ENCODE measurements around the gene DOK6. TPM values are rescaled to one million over a fixed set of nuclear protein-coding genes. Genes with fewer than 3 reads are reported as not detected.

Gene DOK6
- polyA plus RNA-seq, 4 donors = 0.27 to 5.7 (median 0.63) TPM; not detected in 1

DNA sequence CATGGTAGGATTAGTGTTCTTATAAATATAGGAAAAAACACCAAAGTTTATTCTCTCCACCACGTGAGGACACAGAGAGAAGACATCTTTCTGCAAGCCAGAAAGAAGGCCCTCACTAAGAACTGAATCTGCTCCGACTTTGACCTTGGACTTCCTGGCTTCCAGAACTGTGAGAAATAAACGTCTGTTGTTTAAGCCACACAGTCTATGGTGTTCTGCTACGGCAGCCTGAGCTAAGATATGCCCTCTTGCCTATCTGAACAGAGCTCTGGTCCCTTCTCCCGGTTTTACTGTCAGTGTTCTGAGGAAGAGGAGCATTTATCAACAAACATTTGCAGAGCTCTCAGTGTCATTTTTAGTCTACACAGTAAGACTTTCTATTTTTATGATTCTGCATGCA, 131.3 kb downstream of the DOK6 start:
- no peak overlapping the region for H3K27ac ChIP-seq (ENCODE audit: low read depth in 1 of 3, low read length in 2 of 3)
- H3K27me3 ChIP-seq (ENCODE audit: control insufficient read depth in 3 of 3, insufficient read depth in 3 of 3, low read length in 3 of 3) = no peaks in the 10 kb centered on the region
- WGBS, 3 donors = 49 to 70% (median 65%) methylated on average over 5 of the region's 5 CpGs
- H3K4me1 ChIP-seq (ENCODE audit: control insufficient read depth in 3 of 3, insufficient read depth in 2 of 3, low read depth in 1 of 3, low read length in 2 of 3) = no peaks in the 10 kb centered on the region
- H3K36me3 ChIP-seq (ENCODE audit: control insufficient read depth in 3 of 3, insufficient read depth in 2 of 3, low read depth in 1 of 3, low read length in 3 of 3) = no peaks in the 10 kb centered on the region
- FAIRE-seq = no peak
- H3K9me3 ChIP-seq (ENCODE audit: control insufficient read depth in 2 of 2, insufficient read depth in 1 of 2, low read depth in 1 of 2, low read length in 1 of 2) = no peaks in the 10 kb centered on the region
- no peak overlapping the region for H3K4me3 ChIP-seq (ENCODE audit: low read depth in 1 of 3, low read length in 3 of 3)
- DNase-seq = no peak

DNA sequence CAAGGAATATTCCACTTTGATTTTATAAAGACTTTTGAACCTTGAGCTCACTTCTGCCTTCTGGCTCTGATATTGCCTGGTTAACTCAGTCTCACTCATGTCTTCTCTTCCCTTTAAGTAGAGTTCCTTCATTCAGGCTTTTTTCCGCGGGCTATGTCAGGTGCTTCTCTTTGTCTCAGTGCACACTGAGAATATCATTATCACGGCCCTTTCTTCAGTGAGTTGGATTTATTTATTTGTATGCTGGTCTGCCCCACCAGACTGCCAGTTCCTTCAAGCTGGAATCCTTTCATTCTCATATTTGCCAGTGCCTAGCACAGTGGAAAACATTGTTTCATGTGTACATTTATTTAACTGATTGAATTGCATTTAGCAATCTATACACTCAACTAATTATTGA, 136.5 kb downstream of the DOK6 start:
- Histone ChIP-seq H3K4me1 (ENCODE audit: control insufficient read depth in 3 of 3, insufficient read depth in 2 of 3, low read depth in 1 of 3, low read length in 2 of 3) (no peaks in the 10 kb centered on the region), H3K36me3 (ENCODE audit: control insufficient read depth in 3 of 3, insufficient read depth in 2 of 3, low read depth in 1 of 3, low read length in 3 of 3) (no peaks in the 10 kb centered on the region), H3K27me3 (ENCODE audit: control insufficient read depth in 3 of 3, insufficient read depth in 3 of 3, low read length in 3 of 3) (no peaks in the 10 kb centered on the region), H3K9me3 (ENCODE audit: control insufficient read depth in 2 of 2, insufficient read depth in 1 of 2, low read depth in 1 of 2, low read length in 1 of 2) (no peaks in the 10 kb centered on the region), H3K27ac (ENCODE audit: low read depth in 1 of 3, low read length in 2 of 3) (no peak overlapping the region), H3K4me3 (ENCODE audit: low read depth in 1 of 3, low read length in 3 of 3) (no peak overlapping the region)
- DNase-seq (no peak), FAIRE-seq (no peak)
- WGBS, 3 donors = 86 to 94% (median 87%) methylated on average over 3 of the region's 3 CpGs

DNA sequence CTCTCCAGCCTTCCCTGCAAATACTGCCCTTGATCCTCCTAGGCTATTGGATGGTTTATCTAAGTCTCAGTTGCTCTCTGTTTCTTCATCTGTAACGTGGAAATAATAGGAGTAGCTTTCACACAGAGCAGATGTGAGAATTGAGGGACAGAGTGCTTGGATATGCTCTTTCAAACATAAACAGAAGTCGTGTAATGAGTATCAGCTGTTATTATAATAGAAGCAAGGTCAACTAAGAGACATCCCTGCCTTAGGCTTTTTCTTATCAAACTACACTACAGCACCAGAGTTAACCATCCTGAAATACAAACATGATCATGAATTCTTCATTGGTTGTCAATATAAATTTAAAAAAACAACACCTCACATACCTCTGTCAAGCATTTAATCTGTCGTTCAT, 138.2 kb downstream of the DOK6 start:
- no peak overlapping the region for H3K27ac ChIP-seq (ENCODE audit: low read depth in 1 of 3, low read length in 2 of 3)

DNA sequence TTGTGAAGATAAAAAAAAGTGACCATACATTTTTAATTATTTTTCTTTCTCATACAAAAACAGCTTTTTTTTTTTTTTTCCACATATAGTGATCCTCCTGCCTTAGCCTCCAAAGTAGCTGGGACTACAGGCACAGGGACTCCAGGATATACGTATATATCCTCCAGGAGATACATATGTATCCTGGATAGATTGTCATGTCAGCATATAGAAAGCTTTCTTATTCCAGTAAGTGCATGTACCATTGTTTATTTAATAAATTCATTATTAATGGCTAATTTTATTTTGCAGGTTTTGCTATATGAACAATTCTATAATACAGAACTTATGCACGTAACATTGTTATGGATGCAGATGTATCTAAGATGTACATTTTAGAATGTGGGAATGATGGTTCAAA, 138.7 kb downstream of the DOK6 start:
- Histone ChIP-seq H3K27ac (ENCODE audit: low read depth in 1 of 3, low read length in 2 of 3) (no peak overlapping the region), H3K9me3 (ENCODE audit: control insufficient read depth in 2 of 2, insufficient read depth in 1 of 2, low read depth in 1 of 2, low read length in 1 of 2) (no peaks in the 10 kb centered on the region), H3K27me3 (ENCODE audit: control insufficient read depth in 3 of 3, insufficient read depth in 3 of 3, low read length in 3 of 3) (no peaks in the 10 kb centered on the region), H3K4me3 (ENCODE audit: low read depth in 1 of 3, low read length in 3 of 3) (no peak overlapping the region), H3K4me1 (ENCODE audit: control insufficient read depth in 3 of 3, insufficient read depth in 2 of 3, low read depth in 1 of 3, low read length in 2 of 3) (no peaks in the 10 kb centered on the region), H3K36me3 (ENCODE audit: control insufficient read depth in 3 of 3, insufficient read depth in 2 of 3, low read depth in 1 of 3, low read length in 3 of 3) (no peaks in the 10 kb centered on the region)
- no peak for FAIRE-seq
- WGBS, 3 donors = 90 to 94% (median 90%) methylated on average over 2 of the region's 2 CpGs
- no peak for DNase-seq

More for the DNA sequence above, 138.2 kb downstream of the DOK6 start:
- FAIRE-seq (no peak), DNase-seq (no peak)
- 44 to 52% (median 48%) methylated on average over 3 of the region's 3 CpGs for WGBS, 3 donors
- H3K36me3 ChIP-seq (ENCODE audit: control insufficient read depth in 3 of 3, insufficient read depth in 2 of 3, low read depth in 1 of 3, low read length in 3 of 3) = no peaks in the 10 kb centered on the region
- no peaks in the 10 kb centered on the region for H3K27me3 ChIP-seq (ENCODE audit: control insufficient read depth in 3 of 3, insufficient read depth in 3 of 3, low read length in 3 of 3)
- H3K4me1 ChIP-seq (ENCODE audit: control insufficient read depth in 3 of 3, insufficient read depth in 2 of 3, low read depth in 1 of 3, low read length in 2 of 3) = no peaks in the 10 kb centered on the region
- no peak overlapping the region for H3K4me3 ChIP-seq (ENCODE audit: low read depth in 1 of 3, low read length in 3 of 3)
- H3K9me3 ChIP-seq (ENCODE audit: control insufficient read depth in 2 of 2, insufficient read depth in 1 of 2, low read depth in 1 of 2, low read length in 1 of 2) = no peaks in the 10 kb centered on the region

DNA sequence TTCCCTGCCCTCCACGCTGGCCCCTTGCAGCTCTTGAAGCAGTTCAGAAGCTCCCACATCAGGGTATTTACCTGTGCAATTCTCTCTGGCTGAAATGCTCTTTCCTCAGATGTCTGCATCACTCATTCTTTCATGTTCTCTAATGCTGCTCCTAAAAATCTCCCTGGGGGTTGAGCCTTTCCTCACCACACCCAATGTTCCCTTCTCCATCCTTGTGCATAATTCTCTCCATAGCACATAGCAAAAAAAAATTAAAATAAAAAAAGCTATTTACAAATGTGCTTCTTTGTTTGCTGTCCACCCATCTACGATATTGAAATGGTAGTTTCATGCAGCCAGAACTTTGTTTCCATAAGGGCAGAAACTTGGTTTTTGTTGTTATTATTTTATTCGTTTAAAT, 155.5 kb downstream of the DOK6 start:
- 41 to 51% (median 44%) methylated on average over 3 of the region's 3 CpGs for WGBS, 3 donors
- no peaks in the 10 kb centered on the region for H3K36me3 ChIP-seq (ENCODE audit: control insufficient read depth in 3 of 3, insufficient read depth in 2 of 3, low read depth in 1 of 3, low read length in 3 of 3)
- no peaks in the 10 kb centered on the region for H3K27me3 ChIP-seq (ENCODE audit: control insufficient read depth in 3 of 3, insufficient read depth in 3 of 3, low read length in 3 of 3)
- no peak overlapping the region for H3K4me3 ChIP-seq (ENCODE audit: low read depth in 1 of 3, low read length in 3 of 3)
- DNase-seq = no peak
- no peak overlapping the region for H3K27ac ChIP-seq (ENCODE audit: low read depth in 1 of 3, low read length in 2 of 3)
- no peaks in the 10 kb centered on the region for H3K9me3 ChIP-seq (ENCODE audit: control insufficient read depth in 2 of 2, insufficient read depth in 1 of 2, low read depth in 1 of 2, low read length in 1 of 2)
- no peak for FAIRE-seq
- no peaks in the 10 kb centered on the region for H3K4me1 ChIP-seq (ENCODE audit: control insufficient read depth in 3 of 3, insufficient read depth in 2 of 3, low read depth in 1 of 3, low read length in 2 of 3)

DNA sequence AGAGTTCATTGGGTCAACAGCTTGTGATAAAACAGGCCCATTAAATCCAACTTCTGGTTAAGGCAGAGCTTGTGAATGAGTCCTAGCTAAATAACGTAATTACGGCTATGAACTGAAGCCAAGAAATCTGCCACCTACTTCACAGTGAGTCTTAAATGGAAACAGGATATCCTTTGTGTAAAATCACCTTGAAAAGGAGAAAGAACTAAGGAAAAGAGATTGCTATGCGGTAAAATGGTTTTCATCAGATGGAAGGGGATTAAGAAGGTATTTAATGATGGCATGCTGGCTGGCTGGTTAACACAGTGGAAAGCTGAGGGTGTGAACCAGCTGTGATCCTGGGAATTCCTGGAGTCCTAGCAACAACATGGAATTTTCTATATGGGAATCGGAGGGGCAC, 156.6 kb downstream of the DOK6 start:
- Histone ChIP-seq H3K27me3 (ENCODE audit: control insufficient read depth in 3 of 3, insufficient read depth in 3 of 3, low read length in 3 of 3) (no peaks in the 10 kb centered on the region), H3K27ac (ENCODE audit: low read depth in 1 of 3, low read length in 2 of 3) (no peak overlapping the region), H3K4me3 (ENCODE audit: low read depth in 1 of 3, low read length in 3 of 3) (no peak overlapping the region), H3K36me3 (ENCODE audit: control insufficient read depth in 3 of 3, insufficient read depth in 2 of 3, low read depth in 1 of 3, low read length in 3 of 3) (no peaks in the 10 kb centered on the region), H3K9me3 (ENCODE audit: control insufficient read depth in 2 of 2, insufficient read depth in 1 of 2, low read depth in 1 of 2, low read length in 1 of 2) (no peaks in the 10 kb centered on the region), H3K4me1 (ENCODE audit: control insufficient read depth in 3 of 3, insufficient read depth in 2 of 3, low read depth in 1 of 3, low read length in 2 of 3) (no peaks in the 10 kb centered on the region)
- 24 to 65% (median 37%) methylated on average over 4 of the region's 4 CpGs for WGBS, 3 donors
- no peak for DNase-seq
- FAIRE-seq = no peak

DNA sequence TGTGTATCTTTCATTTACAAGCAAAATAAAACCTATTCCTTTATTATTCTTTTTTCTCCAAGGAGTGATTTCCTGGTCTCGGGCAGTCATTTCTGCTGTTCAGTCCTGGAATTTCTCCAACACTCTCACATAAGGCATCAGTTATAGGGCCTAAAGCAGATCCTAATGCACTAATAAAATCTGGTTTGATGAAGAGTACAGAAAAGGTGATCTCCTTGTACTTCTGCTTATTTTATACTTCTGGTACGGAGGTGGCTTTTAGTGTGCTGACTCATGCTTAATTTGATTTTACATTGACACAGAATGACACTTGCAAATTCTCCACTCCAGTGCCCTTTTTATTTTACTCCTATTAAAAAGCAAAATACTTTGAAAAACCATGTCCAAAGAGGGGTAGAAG, 157.4 kb downstream of the DOK6 start:
- DNase-seq (no peak), FAIRE-seq (no peak)
- 66 to 79% (median 74%) methylated on average over 2 of the region's 2 CpGs for WGBS, 3 donors
- Histone ChIP-seq H3K4me1 (ENCODE audit: control insufficient read depth in 3 of 3, insufficient read depth in 2 of 3, low read depth in 1 of 3, low read length in 2 of 3) (no peaks in the 10 kb centered on the region), H3K27ac (ENCODE audit: low read depth in 1 of 3, low read length in 2 of 3) (no peak overlapping the region), H3K36me3 (ENCODE audit: control insufficient read depth in 3 of 3, insufficient read depth in 2 of 3, low read depth in 1 of 3, low read length in 3 of 3) (no peaks in the 10 kb centered on the region), H3K4me3 (ENCODE audit: low read depth in 1 of 3, low read length in 3 of 3) (no peak overlapping the region), H3K27me3 (ENCODE audit: control insufficient read depth in 3 of 3, insufficient read depth in 3 of 3, low read length in 3 of 3) (no peaks in the 10 kb centered on the region), H3K9me3 (ENCODE audit: control insufficient read depth in 2 of 2, insufficient read depth in 1 of 2, low read depth in 1 of 2, low read length in 1 of 2) (no peaks in the 10 kb centered on the region)

DNA sequence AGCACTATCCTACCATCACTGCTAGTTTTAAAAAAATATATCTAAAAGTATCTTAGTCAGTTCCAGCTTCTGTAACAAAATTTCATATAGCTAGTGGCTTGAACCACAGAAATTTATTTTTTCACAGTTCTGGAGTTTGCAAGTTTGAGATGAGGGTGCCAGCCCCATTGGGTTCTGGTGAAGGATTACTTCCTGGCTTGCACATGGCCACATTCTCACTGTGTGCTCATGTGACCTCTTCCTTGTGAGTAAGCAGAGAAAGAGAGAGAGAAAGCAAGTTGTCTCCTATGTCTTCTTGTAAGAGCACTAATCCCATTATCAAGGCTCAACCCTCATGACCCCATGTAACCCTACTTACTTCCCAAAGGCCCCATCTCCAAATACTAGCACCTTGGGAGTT, 158.9 kb downstream of the DOK6 start:
- no peak for FAIRE-seq
- Histone ChIP-seq H3K4me1 (ENCODE audit: control insufficient read depth in 3 of 3, insufficient read depth in 2 of 3, low read depth in 1 of 3, low read length in 2 of 3) (no peaks in the 10 kb centered on the region), H3K27ac (ENCODE audit: low read depth in 1 of 3, low read length in 2 of 3) (no peak overlapping the region), H3K9me3 (ENCODE audit: control insufficient read depth in 2 of 2, insufficient read depth in 1 of 2, low read depth in 1 of 2, low read length in 1 of 2) (no peaks in the 10 kb centered on the region), H3K36me3 (ENCODE audit: control insufficient read depth in 3 of 3, insufficient read depth in 2 of 3, low read depth in 1 of 3, low read length in 3 of 3) (no peaks in the 10 kb centered on the region), H3K4me3 (ENCODE audit: low read depth in 1 of 3, low read length in 3 of 3) (no peak overlapping the region), H3K27me3 (ENCODE audit: control insufficient read depth in 3 of 3, insufficient read depth in 3 of 3, low read length in 3 of 3) (no peaks in the 10 kb centered on the region)
- no peak for DNase-seq

DNA sequence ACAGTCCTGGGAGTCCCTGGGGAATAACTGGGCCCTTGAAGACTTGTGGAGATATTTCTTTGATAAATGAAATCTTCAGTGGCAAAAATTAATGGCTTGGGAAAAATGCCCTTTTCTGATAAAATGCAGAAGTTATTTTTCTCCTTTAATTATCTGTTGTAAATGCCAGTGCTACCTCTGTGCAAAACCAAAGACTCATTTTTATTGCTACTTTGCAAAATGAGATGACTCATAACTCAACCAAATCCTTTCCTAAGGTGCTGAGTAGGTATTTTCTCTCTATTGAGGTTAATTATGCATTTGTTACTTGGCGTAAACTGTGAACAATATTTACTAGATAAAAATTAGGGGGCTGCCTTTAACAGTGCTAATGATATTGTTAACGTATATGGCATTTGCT, 163.9 kb downstream of the DOK6 start:
- Histone ChIP-seq H3K9me3 (ENCODE audit: control insufficient read depth in 2 of 2, insufficient read depth in 1 of 2, low read depth in 1 of 2, low read length in 1 of 2) (peaks cover 0 to 12% of the 10 kb centered on the region in 2 donors), H3K27ac (ENCODE audit: low read depth in 1 of 3, low read length in 2 of 3) (no peak overlapping the region), H3K4me3 (ENCODE audit: low read depth in 1 of 3, low read length in 3 of 3) (no peak overlapping the region), H3K36me3 (ENCODE audit: control insufficient read depth in 3 of 3, insufficient read depth in 2 of 3, low read depth in 1 of 3, low read length in 3 of 3) (no peaks in the 10 kb centered on the region), H3K4me1 (ENCODE audit: control insufficient read depth in 3 of 3, insufficient read depth in 2 of 3, low read depth in 1 of 3, low read length in 2 of 3) (no peaks in the 10 kb centered on the region), H3K27me3 (ENCODE audit: control insufficient read depth in 3 of 3, insufficient read depth in 3 of 3, low read length in 3 of 3) (no peaks in the 10 kb centered on the region)
- 89 to 95% (median 94%) methylated on average over 2 of the region's 2 CpGs for WGBS, 3 donors
- DNase-seq (no peak), FAIRE-seq (no peak)
